ENCODE results near the gene CHML.

CHML gene

DNA sequence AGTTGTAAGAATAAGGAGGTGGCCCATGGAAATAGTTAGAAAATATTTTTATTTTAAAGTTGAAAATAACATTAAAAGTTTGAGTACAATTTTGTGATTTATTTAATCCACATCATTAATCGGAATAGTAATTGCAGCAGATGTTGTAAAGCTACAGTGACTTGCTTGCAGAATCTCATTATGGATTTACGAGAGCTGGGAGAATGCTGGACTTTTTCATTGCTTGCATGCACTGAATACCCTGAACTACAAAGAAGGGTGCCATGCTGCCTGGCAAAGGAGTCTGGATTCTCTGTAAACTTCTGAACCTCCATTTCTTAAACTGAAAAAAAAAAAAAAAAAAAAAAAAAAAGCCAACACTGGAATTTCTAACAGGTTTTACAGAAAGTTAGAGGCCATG is 38.4 kb upstream of the CHML start:
- DNase-seq (ENCODE audit: low read depth): no peak
- TF ChIP-seq, protein P1, sequence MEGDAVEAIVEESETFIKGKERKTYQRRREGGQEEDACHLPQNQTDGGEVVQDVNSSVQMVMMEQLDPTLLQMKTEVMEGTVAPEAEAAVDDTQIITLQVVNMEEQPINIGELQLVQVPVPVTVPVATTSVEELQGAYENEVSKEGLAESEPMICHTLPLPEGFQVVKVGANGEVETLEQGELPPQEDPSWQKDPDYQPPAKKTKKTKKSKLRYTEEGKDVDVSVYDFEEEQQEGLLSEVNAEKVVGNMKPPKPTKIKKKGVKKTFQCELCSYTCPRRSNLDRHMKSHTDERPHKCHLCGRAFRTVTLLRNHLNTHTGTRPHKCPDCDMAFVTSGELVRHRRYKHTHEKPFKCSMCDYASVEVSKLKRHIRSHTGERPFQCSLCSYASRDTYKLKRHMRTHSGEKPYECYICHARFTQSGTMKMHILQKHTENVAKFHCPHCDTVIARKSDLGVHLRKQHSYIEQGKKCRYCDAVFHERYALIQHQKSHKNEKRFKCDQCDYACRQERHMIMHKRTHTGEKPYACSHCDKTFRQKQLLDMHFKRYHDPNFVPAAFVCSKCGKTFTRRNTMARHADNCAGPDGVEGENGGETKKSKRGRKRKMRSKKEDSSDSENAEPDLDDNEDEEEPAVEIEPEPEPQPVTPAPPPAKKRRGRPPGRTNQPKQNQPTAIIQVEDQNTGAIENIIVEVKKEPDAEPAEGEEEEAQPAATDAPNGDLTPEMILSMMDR (conservative IDR thresholded peaks at IDR 0.05; ENCODE audit: control insufficient read depth, insufficient read depth, low read depth, low read length): no peak
- H3K4me3 ChIP-seq (ENCODE audit: control insufficient read depth, low read depth, low read length): no peak overlapping the region

DNA sequence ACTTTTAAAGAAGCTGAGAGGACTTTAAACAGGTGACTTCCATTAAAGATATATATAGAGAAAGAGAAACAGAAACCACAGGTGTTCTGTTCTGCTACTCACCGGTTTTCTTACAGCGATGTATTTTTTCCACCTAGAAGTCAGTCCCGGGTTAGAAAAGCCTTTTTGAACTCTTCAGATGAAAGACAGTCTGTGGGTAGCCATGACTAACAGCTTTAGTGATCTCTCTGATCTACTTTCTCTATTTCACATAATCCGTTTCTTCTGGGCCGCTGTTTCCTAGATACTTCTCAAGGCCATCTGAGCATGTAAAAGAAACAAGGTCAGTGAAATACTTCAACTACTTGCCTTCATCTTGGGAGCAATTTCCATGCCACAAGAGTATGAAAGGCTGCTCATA is 37.0 kb upstream of the CHML start:
- DNase-seq (ENCODE audit: low read depth): no peak
- no peak overlapping the region for H3K4me3 ChIP-seq (ENCODE audit: control insufficient read depth, low read depth, low read length)
- TF ChIP-seq, protein P1 (conservative IDR thresholded peaks at IDR 0.05; ENCODE audit: control insufficient read depth, insufficient read depth, low read depth, low read length): no peak

DNA sequence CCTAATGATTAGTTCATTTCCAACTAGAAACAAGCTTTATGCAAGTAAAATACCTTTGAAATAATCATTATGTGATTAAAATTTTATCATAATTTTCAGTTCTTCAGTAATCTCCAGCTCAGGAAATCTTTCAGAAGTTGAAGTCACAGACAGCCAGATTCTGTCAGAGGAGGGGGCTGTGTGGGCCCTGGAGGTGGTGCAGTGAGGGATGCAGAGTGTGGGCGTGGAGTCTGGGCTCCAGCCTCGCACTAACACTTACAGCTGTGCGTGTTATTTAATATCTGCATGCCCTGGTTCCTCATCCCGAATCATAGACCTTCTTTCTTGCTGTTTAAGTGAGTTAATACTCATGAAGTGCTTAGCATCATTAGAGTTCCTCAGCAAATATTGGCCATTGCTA is 35.8 kb upstream of the CHML start:
- H3K4me3 ChIP-seq (ENCODE audit: control insufficient read depth, low read depth, low read length): no peak overlapping the region
- TF ChIP-seq, protein P1 (conservative IDR thresholded peaks at IDR 0.05; ENCODE audit: control insufficient read depth, insufficient read depth, low read depth, low read length): no peak
- no peak for DNase-seq (ENCODE audit: low read depth)

DNA sequence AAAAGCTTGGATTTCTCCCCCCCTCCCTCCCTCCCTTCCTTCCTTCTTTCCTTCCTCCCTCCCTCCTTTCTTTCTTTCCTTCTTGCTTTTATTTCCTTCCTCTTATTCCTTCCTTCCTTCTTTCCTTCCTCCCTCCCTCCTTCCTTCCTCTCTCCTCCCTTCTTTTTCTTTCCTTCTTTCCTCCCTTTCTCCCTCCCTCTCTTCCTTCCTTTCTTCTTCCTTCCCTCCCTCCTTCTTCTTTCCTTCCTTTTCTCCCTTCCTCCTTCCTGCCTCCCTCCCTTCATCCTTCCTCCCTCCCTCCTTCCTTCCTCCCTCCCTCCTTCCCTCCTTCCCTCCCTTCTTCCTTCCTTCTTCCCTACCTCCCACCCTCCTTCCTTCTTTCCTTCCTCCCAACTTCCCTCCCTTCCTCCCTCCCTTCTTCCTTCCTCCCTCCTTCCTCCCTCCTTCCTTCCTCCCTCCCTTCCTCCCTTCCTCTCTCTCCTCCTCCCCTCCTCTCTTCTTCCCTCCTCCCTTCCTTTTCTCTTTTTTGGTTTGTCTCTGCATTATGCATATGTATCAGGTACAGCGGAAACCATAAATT is 34.7 kb upstream of the CHML start:
- no peak overlapping the region for H3K4me3 ChIP-seq (ENCODE audit: control insufficient read depth, low read depth, low read length)
- TF ChIP-seq, protein P1 (conservative IDR thresholded peaks at IDR 0.05; ENCODE audit: control insufficient read depth, insufficient read depth, low read depth, low read length): no peak
- no peak for DNase-seq (ENCODE audit: low read depth)

DNA sequence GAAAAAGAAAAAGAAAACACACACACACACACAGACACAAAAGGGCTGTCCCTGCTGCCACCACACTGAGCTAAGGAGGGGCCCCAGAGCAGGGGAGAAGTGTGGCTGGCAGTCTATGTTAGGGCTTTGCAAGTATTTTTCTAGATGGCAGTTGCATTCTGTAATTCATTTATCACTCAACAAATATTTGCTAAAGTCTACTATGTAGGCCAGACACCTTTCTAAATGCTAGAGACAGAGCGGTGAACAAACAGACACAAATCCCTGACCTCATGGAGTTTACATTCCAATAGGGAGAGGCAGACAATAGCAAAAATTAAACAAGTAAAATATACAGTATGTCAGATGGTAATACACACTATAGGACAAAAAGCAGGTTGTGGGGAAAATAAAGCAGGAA is 32.1 kb upstream of the CHML start:
- no peak overlapping the region for H3K4me3 ChIP-seq (ENCODE audit: control insufficient read depth, low read depth, low read length)
- DNase-seq (ENCODE audit: low read depth): no peak
- TF ChIP-seq, protein P1 (conservative IDR thresholded peaks at IDR 0.05; ENCODE audit: control insufficient read depth, insufficient read depth, low read depth, low read length): no peak

DNA sequence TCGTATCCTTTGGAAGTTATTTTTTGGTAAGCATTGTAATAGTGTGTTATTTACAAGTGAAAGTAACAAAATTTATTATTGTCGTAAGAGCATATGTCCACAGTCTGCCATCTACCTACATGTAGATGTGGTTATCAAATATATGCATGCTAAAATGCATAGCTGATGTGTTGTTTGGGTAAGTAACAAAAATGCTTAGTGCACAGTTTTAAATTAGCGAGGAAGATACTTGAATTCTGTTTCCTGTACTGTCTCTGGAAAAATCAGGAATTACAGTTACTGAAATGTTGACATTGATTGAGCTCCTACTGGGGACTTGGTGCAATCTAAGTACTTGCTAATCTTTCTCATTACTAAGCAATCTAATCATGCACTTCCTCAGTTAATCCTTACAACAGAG is 26.2 kb upstream of the CHML start:
- no peak overlapping the region for H3K4me3 ChIP-seq (ENCODE audit: control insufficient read depth, low read depth, low read length)
- DNase-seq (ENCODE audit: low read depth): no peak
- TF ChIP-seq, protein P1 (conservative IDR thresholded peaks at IDR 0.05; ENCODE audit: control insufficient read depth, insufficient read depth, low read depth, low read length): no peak

Measured in fibroblast of mammary gland (primary cell).